H9 (cell line): ENCODE data around the gene IQCK. TPM values are rescaled to one million over a fixed set of nuclear protein-coding genes. Genes with fewer than 3 reads are reported as not detected.

Experiments
- DNase-seq: peaks from one replicate; pipeline ENCODE4 v3.0.0-alpha.2; 2017
- H2AFZ ChIP-seq: one replicate; pipeline ENCODE4 v1.6.1; 2013; ENCODE audit warnings: mild to moderate bottlenecking, low read length, control low read depth, moderate library complexity
- H2AK5ac ChIP-seq: 2 replicates; pipeline ENCODE4 v1.6.1; 2013; ENCODE audit warnings: low read length, control low read depth, mixed read lengths; ENCODE audit not compliant: insufficient read length
- H2BK120ac ChIP-seq: one replicate; pipeline ENCODE4 v1.6.1; 2013; ENCODE audit warnings: low read depth, mild to moderate bottlenecking, low read length, control low read depth, inconsistent platforms; ENCODE audit not compliant: poor library complexity, severe bottlenecking
- H2BK12ac ChIP-seq: 2 replicates; pipeline ENCODE4 v1.6.1; 2013; ENCODE audit warnings: low read length, control low read depth, mixed read lengths, low read depth; ENCODE audit not compliant: insufficient read length
- H2BK15ac ChIP-seq: 2 replicates; pipeline ENCODE4 v1.6.1; 2013; ENCODE audit warnings: low read depth, low read length, control low read depth
- H2BK20ac ChIP-seq: one replicate; pipeline ENCODE4 v1.6.1; 2013; ENCODE audit warnings: low read depth, mild to moderate bottlenecking, low read length, control low read depth, inconsistent platforms; ENCODE audit not compliant: poor library complexity, severe bottlenecking
- H2BK5ac ChIP-seq: 2 replicates; pipeline ENCODE4 v1.6.1; 2013; ENCODE audit warnings: low read length, control low read depth, mixed read lengths; ENCODE audit not compliant: insufficient read length
- H3K14ac ChIP-seq: 2 replicates; pipeline ENCODE4 v1.6.1; 2013; ENCODE audit warnings: low read length, control low read depth; ENCODE audit not compliant: insufficient read depth
- H3K18ac ChIP-seq: 2 replicates; pipeline ENCODE4 v1.6.1; 2013; ENCODE audit warnings: low read depth, mild to moderate bottlenecking, mixed read lengths, low read length, control low read depth; ENCODE audit not compliant: insufficient read length
- H3K23ac ChIP-seq: 2 replicates; pipeline ENCODE4 v1.6.1; 2013; ENCODE audit warnings: low read length, control low read depth, mixed read lengths, low read depth; ENCODE audit not compliant: insufficient read length
- H3K23me2 ChIP-seq: 2 replicates; pipeline ENCODE4 v1.6.1; 2013; ENCODE audit warnings: low read depth, mild to moderate bottlenecking, mixed read lengths, low read length, control low read depth; ENCODE audit not compliant: insufficient read length, poor library complexity, severe bottlenecking
- H3K27ac ChIP-seq: 2 replicates; pipeline ENCODE4 v1.5.1; 2013; ENCODE audit warnings: low read length, control low read depth, mixed read lengths, low read depth; ENCODE audit not compliant: insufficient read length
- H3K27me3 ChIP-seq: 2 replicates; pipeline ENCODE4 v1.6.1; 2013; ENCODE audit warnings: low read length, control low read depth, inconsistent platforms; ENCODE audit not compliant: insufficient read depth
- H3K4ac ChIP-seq: 2 replicates; pipeline ENCODE4 v1.6.1; 2013; ENCODE audit warnings: low read depth, mild to moderate bottlenecking, control low read depth, inconsistent platforms, low read length, moderate library complexity
- H3K4me1 ChIP-seq: 2 replicates; pipeline ENCODE4 v1.6.1; 2013; ENCODE audit warnings: low read length, control low read depth, inconsistent platforms; ENCODE audit not compliant: insufficient read depth
- H3K4me2 ChIP-seq: 2 replicates; pipeline ENCODE4 v1.6.1; 2013; ENCODE audit warnings: low read length, control low read depth, mixed read lengths; ENCODE audit not compliant: insufficient read length, insufficient read depth
- H3K56ac ChIP-seq: 2 replicates; pipeline ENCODE4 v1.6.1; 2013; ENCODE audit warnings: low read depth, mild to moderate bottlenecking, mixed read lengths, low read length, control low read depth; ENCODE audit not compliant: insufficient read length
- H3K79me1 ChIP-seq: 2 replicates; pipeline ENCODE4 v1.6.1; 2013; ENCODE audit warnings: low read depth, mild to moderate bottlenecking, moderate library complexity, low read length, control low read depth, inconsistent platforms; ENCODE audit not compliant: insufficient read depth, poor library complexity, severe bottlenecking
- H3K79me2 ChIP-seq: 2 replicates; pipeline ENCODE4 v1.6.1; 2013; ENCODE audit warnings: low read length, control low read depth, inconsistent platforms; ENCODE audit not compliant: insufficient read depth
- H3K9ac ChIP-seq: 2 replicates; pipeline ENCODE4 v1.6.1; 2013; ENCODE audit warnings: low read length, control low read depth, mixed read lengths; ENCODE audit not compliant: insufficient read length; ENCODE audit errors: extremely low read depth
- H3K9me3 ChIP-seq: one replicate; pipeline ENCODE4 v1.6.1; 2013; ENCODE audit warnings: low read depth, low read length, inconsistent platforms; ENCODE audit not compliant: control insufficient read depth
- H3T11ph ChIP-seq: one replicate; pipeline ENCODE4 v1.6.1; 2013; ENCODE audit warnings: mild to moderate bottlenecking, low read length, control low read depth, inconsistent platforms
- H4K20me1 ChIP-seq: one replicate; pipeline ENCODE4 v1.6.1; 2013; ENCODE audit not compliant: control insufficient read depth, insufficient read length, insufficient read depth
- H4K5ac ChIP-seq: 2 replicates; pipeline ENCODE4 v1.6.1; 2013; ENCODE audit warnings: low read depth, mild to moderate bottlenecking, mixed read lengths, low read length, control low read depth; ENCODE audit not compliant: insufficient read length
- H4K8ac ChIP-seq: replicated peaks from 2 replicates; pipeline ENCODE4 v1.6.1; 2013; ENCODE audit warnings: low read length, control low read depth, mixed read lengths, low read depth; ENCODE audit not compliant: insufficient read length
- H4K91ac ChIP-seq: 2 replicates; pipeline ENCODE4 v1.6.1; 2013; ENCODE audit warnings: low read depth, mild to moderate bottlenecking, moderate library complexity, mixed read lengths, low read length, control low read depth; ENCODE audit not compliant: insufficient read length
- H3K27ac Mint-ChIP-seq, 3 experiments: 2 replicates in 2 of 3; 3 replicates in 1 of 3; pipeline ENCODE4 v1.8.0; 2020 to 2021; ENCODE audit warnings: mixed read lengths in 3 of 3, mild to moderate bottlenecking in 1 of 3, moderate library complexity in 1 of 3
- H3K27me3 Mint-ChIP-seq: 2 replicates; pipeline ENCODE4 v1.8.0; 2021; ENCODE audit warnings: low read depth, mild to moderate bottlenecking, moderate library complexity, mixed read lengths
- H3K36me3 Mint-ChIP-seq, 3 experiments: 2 replicates in 2 of 3; 3 replicates in 1 of 3; pipeline ENCODE4 v1.8.0; 2020 to 2021; ENCODE audit warnings: low read depth in 3 of 3, mixed read lengths in 3 of 3; ENCODE audit not compliant: insufficient read depth in 1 of 3
- H3K4me1 Mint-ChIP-seq, 2 experiments: 2 replicates each; pipeline ENCODE4 v1.8.0; 2020; ENCODE audit warnings: mixed read lengths in 2 of 2
- H3K4me3 Mint-ChIP-seq, 2 experiments: 2 replicates in 1 of 2; 3 replicates in 1 of 2; pipeline ENCODE4 v1.8.0; 2020 to 2021; ENCODE audit warnings: mild to moderate bottlenecking in 2 of 2, mixed read lengths in 2 of 2, moderate library complexity in 1 of 2
- H3K9me3 Mint-ChIP-seq, 2 experiments: 2 replicates in 1 of 2; 3 replicates in 1 of 2; pipeline ENCODE4 v1.8.0; 2020; ENCODE audit warnings: mild to moderate bottlenecking in 2 of 2, mixed read lengths in 2 of 2, moderate library complexity in 1 of 2
- WGBS: extraction: QIAGEN DNeasy Blood & Tissue Kit; methylation state at CpG from one replicate; pipeline ENCODE4 v1.1.7; 2013; ENCODE audit warnings: missing lambda C conversion rate, low lambda C conversion rate, mixed read lengths; ENCODE audit not compliant: insufficient read length; ENCODE audit errors: extremely low coverage; 5-methylcytosine and 5-hydroxymethylcytosine counted together
- total RNA-seq: library from RNA; stranded (reverse); gene quantifications from 2 replicates; pipeline ENCODE4 v1.2.1, GENCODE V29; 2021
- TF ChIP-seq, protein P1 (sequence below): fragments of 200-600 bp; sonication (generic); conservative IDR thresholded peaks from 3 replicates; pipeline ENCODE4 v1.8.0; 2021; ENCODE audit warnings: antibody characterized with exemption, mild to moderate bottlenecking

The IQCK gene
- total RNA-seq, 1 experiment from 2014 or later = 9.0 TPM

GRCh38 chr16:19817122-19817521, 99.1 kb downstream of the IQCK start:
- H3K56ac ChIP-seq = no peak overlapping the region
- H3K14ac ChIP-seq = no peak overlapping the region
- Mint-ChIP-seq H3K27ac (peak overlapping the region in 1 of 3 experiments; percentile 77; a peak in 2 of 7 replicates), H3K4me3 (no peak overlapping the region), H3K36me3 (peaks cover 7 to 19% (median 9%) of the 10 kb centered on the region in 3 experiments; a peak in 5 of 7 replicates), H3K9me3 (peaks cover 11 to 13% of the 10 kb centered on the region in 2 experiments), H3K27me3 (peaks cover 2% of the 10 kb centered on the region; the same call in 1 of the 2 replicates), H3K4me1 (peaks cover 8 to 13% of the 10 kb centered on the region in 2 experiments)
- no peak overlapping the region for H2BK120ac ChIP-seq
- peaks cover 8% of the 10 kb centered on the region for H3K9me3 ChIP-seq
- H3K18ac ChIP-seq = no peak overlapping the region
- no peak overlapping the region for H4K8ac ChIP-seq
- H3K27ac ChIP-seq = no peak overlapping the region
- H3K4me1 ChIP-seq = no peaks in the 10 kb centered on the region
- H3K4ac ChIP-seq = no peak overlapping the region
- no peaks in the 10 kb centered on the region for H3K27me3 ChIP-seq
- H3K23me2 ChIP-seq = no peaks in the 10 kb centered on the region
- H3K79me2 ChIP-seq = no peaks in the 10 kb centered on the region
- no peak overlapping the region for H2BK5ac ChIP-seq
- H4K5ac ChIP-seq = no peak overlapping the region
- H2BK15ac ChIP-seq = no peak overlapping the region
- TF ChIP-seq, protein P1, sequence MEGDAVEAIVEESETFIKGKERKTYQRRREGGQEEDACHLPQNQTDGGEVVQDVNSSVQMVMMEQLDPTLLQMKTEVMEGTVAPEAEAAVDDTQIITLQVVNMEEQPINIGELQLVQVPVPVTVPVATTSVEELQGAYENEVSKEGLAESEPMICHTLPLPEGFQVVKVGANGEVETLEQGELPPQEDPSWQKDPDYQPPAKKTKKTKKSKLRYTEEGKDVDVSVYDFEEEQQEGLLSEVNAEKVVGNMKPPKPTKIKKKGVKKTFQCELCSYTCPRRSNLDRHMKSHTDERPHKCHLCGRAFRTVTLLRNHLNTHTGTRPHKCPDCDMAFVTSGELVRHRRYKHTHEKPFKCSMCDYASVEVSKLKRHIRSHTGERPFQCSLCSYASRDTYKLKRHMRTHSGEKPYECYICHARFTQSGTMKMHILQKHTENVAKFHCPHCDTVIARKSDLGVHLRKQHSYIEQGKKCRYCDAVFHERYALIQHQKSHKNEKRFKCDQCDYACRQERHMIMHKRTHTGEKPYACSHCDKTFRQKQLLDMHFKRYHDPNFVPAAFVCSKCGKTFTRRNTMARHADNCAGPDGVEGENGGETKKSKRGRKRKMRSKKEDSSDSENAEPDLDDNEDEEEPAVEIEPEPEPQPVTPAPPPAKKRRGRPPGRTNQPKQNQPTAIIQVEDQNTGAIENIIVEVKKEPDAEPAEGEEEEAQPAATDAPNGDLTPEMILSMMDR = no peak
- H4K20me1 ChIP-seq = no peaks in the 10 kb centered on the region
- no CpG with 5 or more reads among the region's 3 CpGs for WGBS
- H3K79me1 ChIP-seq = no peaks in the 10 kb centered on the region
- H2AFZ ChIP-seq = no peak overlapping the region
- H2BK20ac ChIP-seq = no peak overlapping the region
- no peak overlapping the region for H3K23ac ChIP-seq
- no peak overlapping the region for H3K9ac ChIP-seq
- no peak overlapping the region for H3T11ph ChIP-seq
- H4K91ac ChIP-seq = no peak overlapping the region
- DNase-seq = no peak
- no peak overlapping the region for H2BK12ac ChIP-seq
- H3K4me2 ChIP-seq = no peak overlapping the region
- no peak overlapping the region for H2AK5ac ChIP-seq
